ENCODE measurements around the gene MAPK10. TPM values are rescaled to one million over a fixed set of nuclear protein-coding genes. Genes with fewer than 3 reads are reported as not detected.

The MAPK10 gene
- total and polyA plus RNA-seq, 9 of the 15 experiments (the other 6 are each of a cell fraction or from before 2014, with no cell fraction given), result 0.10 to 0.53 (median 0.18) TPM; not detected in 4

- intact Hi-C loops (cut with micrococcal nuclease), result no loop called here
- no peaks in the 10 kb centered on the region for H3K4me1 ChIP-seq (replicated peaks in 1 of 2; ENCODE audit: control insufficient read depth in 2 of 2, insufficient read depth in 2 of 2, low read length in 2 of 2)
- H3K4me2 ChIP-seq (ENCODE audit: insufficient read depth, low read length), result no peak overlapping the region
- no peaks in the 10 kb centered on the region for H3K9me1 ChIP-seq (ENCODE audit: control insufficient read depth, insufficient read depth, low read length)
- H4K20me1 ChIP-seq (replicated peaks; ENCODE audit: control insufficient read depth, insufficient read depth, low read length), result no peaks in the 10 kb centered on the region
- H3K9ac ChIP-seq (ENCODE audit: insufficient read depth in 1 of 2, low read depth in 2 of 2, low read length in 2 of 2), result no peak overlapping the region
- ATAC-seq, result no peak
- no peak overlapping the region for H3K27ac ChIP-seq (ENCODE audit: extremely low read depth, low read depth, low read length)
- CTCF ChIA-PET (ENCODE audit: low intra/inter-chr PET ratio), result no interaction called here
- DNase-seq (ENCODE audit: extremely low read depth in 1 of 4, low spot score in 3 of 4), result no peak
- H3K79me2 ChIP-seq (ENCODE audit: control insufficient read depth, insufficient read depth, low read length), result no peaks in the 10 kb centered on the region
- H3K36me3 ChIP-seq (ENCODE audit: control insufficient read depth, insufficient read depth, low read length), result 0 out of 3 replicates have a peak, but pooled peaks cover 3% of the 10 kb centered on the region
- TF ChIP-seq EP300 (IDR thresholded peaks at IDR 0.05; ENCODE audit: low read length) (no peak), KDM1A (IDR thresholded peaks at IDR 0.05) (no peak), ZNF717 (CRISPR knock-in tag; IDR thresholded peaks at IDR 0.05) (no peak), ZBTB1 (CRISPR knock-in tag; IDR thresholded peaks at IDR 0.05; ENCODE audit: borderline replicate concordance, low read depth) (no peak), PTRF (tag; IDR thresholded peaks at IDR 0.05) (no peak), POLR2H (tag; IDR thresholded peaks at IDR 0.05; ENCODE audit: low read depth) (no peak), MEF2D (tag; conservative IDR thresholded peaks at IDR 0.05; ENCODE audit: low read depth) (no peak), ZNF232 (CRISPR knock-in tag; IDR thresholded peaks at IDR 0.05) (no peak), DIDO1 (tag; IDR thresholded peaks at IDR 0.05; ENCODE audit: low read depth) (no peak), ARID2 (IDR thresholded peaks at IDR 0.05) (no peak), ZNF583 (CRISPR knock-in tag; IDR thresholded peaks at IDR 0.05) (no peak), ZNF609 (CRISPR knock-in tag; IDR thresholded peaks at IDR 0.05; ENCODE audit: borderline replicate concordance) (no peak), ZNF696 (CRISPR knock-in tag; conservative IDR thresholded peaks at IDR 0.05) (no peak), NRF1 (conservative IDR thresholded peaks at IDR 0.05 in 1 of 2, IDR thresholded peaks at IDR 0.05 in 1 of 2) (no peak)
- H3K27me3 ChIP-seq (ENCODE audit: control insufficient read depth in 2 of 2, insufficient read depth in 2 of 2, low read length in 2 of 2), result no peaks in the 10 kb centered on the region
- no peak overlapping the region for H2AFZ ChIP-seq (ENCODE audit: low read depth, low read length)
- H3K4me3 ChIP-seq, result no peak overlapping the region
- POLR2A ChIA-PET, result no interaction called here
- in situ Hi-C loops (cut with MboI), result no loop called here
- FAIRE-seq, result no peak
- BruUV-seq (replicated peaks), result no TSS peak
- WGBS (ENCODE audit: insufficient coverage, low coverage, missing lambda C conversion rate), result 60% methylated on average over 2 of the region's 2 CpGs
- H3K9me3 ChIP-seq (replicated peaks; ENCODE audit: control insufficient read depth, insufficient read depth, low read depth, low read length), result no peaks in the 10 kb centered on the region
Measured at GRCh38 chr4:86001591-86001990, 358.3 kb downstream of the MAPK10 start.
